NCI-H460 (cell line): ENCODE data around the gene ADGRG1. TPM values are rescaled to one million over a fixed set of nuclear protein-coding genes. Genes with fewer than 3 reads are reported as not detected.

ENCODE experiments used
- DNase-seq: peaks from one replicate; pipeline ENCODE4 v3.0.0-alpha.2; 2016; ENCODE audit warnings: low read depth; ENCODE audit errors: extremely low read depth
- total RNA-seq: library from RNA; depleted of rRNA; stranded (reverse); fragments of >200 nt; shearing (Covaris generic); gene quantifications from 2 replicates; pipeline ENCODE4 v1.2.3, GENCODE V29; 2014

The ADGRG1 gene
- total RNA-seq, 1 experiment from 2014 or later = 15.1 TPM

DNA sequence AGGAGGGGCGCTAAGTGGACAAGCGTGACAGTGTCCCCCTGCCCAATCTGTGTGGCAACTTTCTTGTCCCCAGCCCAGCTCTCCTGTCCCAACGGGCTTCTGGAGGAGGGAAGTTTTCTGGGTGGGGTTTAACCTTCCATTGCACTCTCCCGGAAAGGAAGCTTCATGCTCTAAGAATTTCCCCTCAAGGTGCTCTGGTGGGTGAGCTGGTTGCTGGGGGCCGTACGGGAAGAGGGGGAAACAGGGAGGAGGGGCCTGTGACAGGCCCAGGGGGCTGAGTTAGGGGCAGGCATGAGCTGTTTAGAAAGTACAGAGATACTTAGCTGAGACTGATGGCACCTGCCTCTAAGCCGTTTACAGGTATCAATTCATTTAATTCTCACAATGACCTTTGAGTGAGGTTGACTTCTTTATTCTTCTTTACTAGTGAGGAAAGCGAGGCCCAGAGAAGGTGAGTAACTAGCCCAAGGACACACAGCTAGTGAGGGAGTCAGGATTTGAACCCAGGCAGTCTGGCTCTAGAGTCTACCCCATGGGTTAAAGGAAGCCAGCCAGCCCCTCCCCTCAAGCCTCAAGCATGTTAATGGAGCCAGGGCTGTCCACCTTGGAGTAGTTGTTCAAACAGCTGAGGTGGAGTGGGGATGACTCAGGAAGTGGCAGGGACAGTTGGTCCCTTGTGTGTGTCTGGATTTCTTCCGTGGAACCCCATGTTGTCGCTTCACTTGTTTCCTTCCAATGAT, 18.9 kb downstream of the ADGRG1 start:
- no peak for DNase-seq

GRCh38 chr16:57648125-57648524, 19.7 kb downstream of the ADGRG1 start:
- DNase-seq = no peak

DNA sequence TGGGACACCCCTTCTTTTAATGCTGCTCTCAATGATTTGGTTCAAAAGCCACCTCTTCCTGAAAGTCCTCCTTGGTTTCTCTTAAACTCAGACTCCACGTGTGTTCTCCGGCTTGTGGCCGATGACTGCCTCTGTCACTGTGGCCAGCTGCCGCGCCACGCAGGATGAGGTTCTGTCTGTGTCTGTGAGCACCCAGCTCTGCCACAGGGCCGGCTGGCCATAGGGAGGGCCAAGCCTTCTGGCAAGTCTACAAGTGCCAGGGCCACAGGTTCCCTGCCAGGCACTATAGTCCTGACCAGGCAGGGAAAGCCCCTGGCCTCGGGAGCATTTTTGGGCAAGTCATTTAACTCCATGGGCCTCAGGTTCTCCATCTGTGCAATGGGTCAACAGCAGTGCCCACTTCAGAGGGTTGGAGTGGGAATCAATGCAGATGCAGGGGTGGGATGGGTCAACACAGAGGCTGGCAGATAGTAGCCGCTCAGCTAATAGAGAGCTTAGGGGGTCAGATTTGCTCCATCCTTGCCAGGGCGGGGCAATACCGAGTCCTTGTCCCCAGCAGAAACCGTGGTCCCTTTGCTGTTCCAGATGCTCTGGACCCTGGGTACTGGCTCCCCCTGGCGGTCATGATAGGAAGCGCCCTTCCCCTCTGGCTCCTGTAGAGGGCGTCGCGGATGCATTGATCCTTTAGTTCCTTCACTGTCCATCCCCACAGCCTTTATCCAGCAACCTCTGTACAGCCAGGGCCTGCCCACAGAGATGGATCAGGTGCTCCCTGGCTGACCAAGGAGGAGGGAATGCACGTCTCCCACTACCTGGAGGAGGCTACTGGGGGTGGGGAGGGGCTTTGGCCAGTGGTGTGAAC, 20.4 kb downstream of the ADGRG1 start:
- peak; percentile 88 for DNase-seq

GRCh38 chr16:57649443-57649751, 21.0 kb downstream of the ADGRG1 start:
- no peak for DNase-seq

DNA sequence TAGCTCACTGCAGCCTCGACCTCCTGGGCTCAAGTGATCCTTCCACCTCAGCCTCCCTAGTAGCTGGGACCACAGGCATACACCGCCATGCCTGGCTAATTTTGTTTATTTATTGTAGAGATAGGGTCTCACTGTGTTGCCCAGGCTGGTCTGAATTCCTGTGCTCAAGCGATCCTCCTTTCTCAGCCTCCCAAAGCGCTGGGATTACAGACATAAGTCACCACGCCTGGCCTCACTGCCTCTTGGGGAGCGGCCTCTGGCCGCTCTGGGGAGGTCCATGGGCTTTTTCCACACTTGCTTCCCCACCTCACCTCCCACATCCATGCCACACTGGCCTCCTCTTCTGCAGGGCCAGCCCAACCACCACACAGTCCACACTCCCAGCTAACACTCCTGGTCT, 21.4 kb downstream of the ADGRG1 start:
- DNase-seq = no peak

DNA sequence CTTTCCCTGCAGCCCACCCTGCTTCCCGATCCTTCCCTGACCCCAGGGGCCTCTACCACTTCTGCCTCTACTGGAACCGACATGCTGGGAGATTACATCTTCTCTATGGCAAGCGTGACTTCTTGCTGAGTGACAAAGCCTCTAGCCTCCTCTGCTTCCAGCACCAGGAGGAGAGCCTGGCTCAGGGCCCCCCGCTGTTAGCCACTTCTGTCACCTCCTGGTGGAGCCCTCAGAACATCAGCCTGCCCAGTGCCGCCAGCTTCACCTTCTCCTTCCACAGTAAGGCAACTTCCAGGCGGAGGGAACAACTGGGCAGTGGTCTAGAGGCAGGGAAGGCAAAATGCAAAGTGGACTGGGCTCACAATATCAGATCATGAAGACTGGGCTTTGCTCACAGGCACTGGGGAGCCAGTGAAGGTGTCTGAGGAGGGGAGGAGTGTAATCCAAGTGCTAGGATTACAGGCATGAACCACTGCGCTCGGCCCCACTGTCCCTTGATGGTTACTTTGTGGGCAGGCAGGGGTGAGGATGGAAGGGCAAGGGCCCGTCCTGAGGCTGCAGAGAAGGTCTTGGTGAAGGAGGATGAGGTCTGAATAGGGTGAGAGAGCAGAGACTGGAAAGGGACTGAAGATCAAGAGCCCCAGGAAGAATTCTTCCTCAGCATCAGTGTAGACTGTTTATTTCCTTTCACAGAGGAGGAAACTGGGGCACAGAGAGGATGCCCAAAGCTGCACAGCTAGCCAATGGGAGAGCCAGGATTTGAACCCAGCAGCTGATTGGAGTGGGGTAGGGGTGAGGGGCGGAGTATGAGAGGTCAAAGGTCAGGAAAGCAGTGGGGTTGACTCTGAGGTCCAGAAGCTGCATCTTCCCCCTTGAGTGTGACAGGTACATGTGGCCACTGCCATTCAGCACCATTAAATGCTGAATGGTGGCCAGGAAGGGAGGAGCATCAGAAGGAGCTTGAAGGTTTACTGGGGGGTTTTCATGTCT, 23.2 kb downstream of the ADGRG1 start:
- no peak for DNase-seq

- no peak for DNase-seq
These were observed 24.5 kb downstream of the ADGRG1 start for GRCh38 chr16:57652695-57653471.

GRCh38 chr16:57653936-57654335, 25.5 kb downstream of the ADGRG1 start:
- no peak for DNase-seq

- no peak for DNase-seq
These were observed 28.0 kb downstream of the ADGRG1 start for GRCh38 chr16:57656342-57656955.

GRCh38 chr16:57657228-57657627, 28.8 kb downstream of the ADGRG1 start:
- no peak for DNase-seq

GRCh38 chr16:57658130-57658877, 29.9 kb downstream of the ADGRG1 start:
- no peak for DNase-seq

DNA sequence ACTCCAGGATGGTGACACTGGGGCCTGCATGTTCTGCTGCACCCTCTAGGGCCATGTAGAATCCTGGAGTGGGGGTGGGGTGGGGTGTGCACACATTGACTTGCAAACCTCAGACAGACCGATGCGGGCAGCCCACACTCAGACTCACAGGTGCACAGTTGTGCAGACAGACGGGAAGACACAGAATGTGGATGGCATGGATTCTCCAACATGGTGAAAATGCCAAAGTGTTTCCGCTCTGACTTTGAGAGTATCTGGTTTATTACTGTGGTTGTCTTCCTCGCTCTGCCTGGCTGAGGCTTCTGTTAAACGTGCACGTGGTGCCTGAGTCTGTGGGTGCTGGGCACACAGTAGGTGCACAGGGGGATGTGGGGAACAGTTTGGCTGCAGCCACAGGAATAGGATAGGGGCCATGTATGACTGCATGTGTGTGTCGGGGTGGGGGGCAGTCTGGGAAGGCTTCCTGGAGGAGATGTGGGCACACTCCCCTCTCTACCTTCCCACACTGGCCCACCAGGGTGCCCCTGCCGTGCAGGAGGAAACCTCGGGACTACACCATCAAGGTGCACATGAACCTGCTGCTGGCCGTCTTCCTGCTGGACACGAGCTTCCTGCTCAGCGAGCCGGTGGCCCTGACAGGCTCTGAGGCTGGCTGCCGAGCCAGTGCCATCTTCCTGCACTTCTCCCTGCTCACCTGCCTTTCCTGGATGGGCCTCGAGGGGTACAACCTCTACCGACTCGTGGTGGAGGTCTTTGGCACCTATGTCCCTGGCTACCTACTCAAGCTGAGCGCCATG, 30.6 kb downstream of the ADGRG1 start:
- no peak for DNase-seq

GRCh38 chr16:57660715-57661463, 32.5 kb downstream of the ADGRG1 start:
- no peak for DNase-seq

GRCh38 chr16:57661510-57661909, 33.1 kb downstream of the ADGRG1 start:
- DNase-seq = no peak

GRCh38 chr16:57661936-57662906, 33.8 kb downstream of the ADGRG1 start:
- no peak for DNase-seq

GRCh38 chr16:57663436-57663835, 35.0 kb downstream of the ADGRG1 start:
- no peak for DNase-seq
